OCI-LY1 (cell line): ENCODE results near the gene PRSS33.
A peak's percentile ranks its signal among the peaks of the same experiment; 100 is the strongest.

ENCODE experiments used
- H2AFZ ChIP-seq: fragments of 200-600 bp; sonication (generic), shearing (Covaris generic); 2 replicates; pipeline ENCODE4 v1.6.0; 2014; ENCODE audit warnings: antibody characterized with exemption, mild to moderate bottlenecking, low read length
- H3F3A ChIP-seq: fragments of 200-600 bp; sonication (generic), shearing (Covaris generic); 2 replicates; pipeline ENCODE4 v1.6.0; 2014; ENCODE audit warnings: mild to moderate bottlenecking, antibody characterized with exemption, low read length, moderate library complexity; ENCODE audit not compliant: insufficient read depth
- H3K27ac ChIP-seq: fragments of 200-600 bp; sonication (generic); 2 replicates; pipeline ENCODE4 v1.5.1; 2014; ENCODE audit warnings: low read length, mixed run types, mild to moderate bottlenecking, low read depth; ENCODE audit not compliant: poor library complexity, severe bottlenecking
- H3K27me3 ChIP-seq: fragments of 200-600 bp; sonication (generic); 2 replicates; pipeline ENCODE4 v1.6.0; 2014; ENCODE audit warnings: antibody characterized with exemption, mild to moderate bottlenecking, low read length, moderate library complexity; ENCODE audit not compliant: insufficient read depth
- H3K36me3 ChIP-seq: fragments of 200-600 bp; sonication (generic); 2 replicates; pipeline ENCODE4 v1.6.1; 2014; ENCODE audit warnings: mild to moderate bottlenecking, antibody characterized with exemption, low read length, moderate library complexity, mixed read lengths; ENCODE audit not compliant: insufficient read depth
- H3K4me1 ChIP-seq: fragments of 200-600 bp; sonication (generic); 2 replicates; pipeline ENCODE4 v1.5.1; 2014; ENCODE audit warnings: mild to moderate bottlenecking, low read length, moderate library complexity; ENCODE audit not compliant: insufficient read depth, severe bottlenecking
- H3K4me2 ChIP-seq: fragments of 200-600 bp; sonication (generic), shearing (Covaris generic); 2 replicates; pipeline ENCODE4 v1.6.1; 2014; ENCODE audit warnings: low read length
- H3K4me3 ChIP-seq: fragments of 200-600 bp; sonication (generic); 2 replicates; pipeline ENCODE4 v1.5.1; 2014; ENCODE audit warnings: low read length, low read depth, mild to moderate bottlenecking, mixed read lengths; ENCODE audit not compliant: poor library complexity, severe bottlenecking
- H3K79me2 ChIP-seq: fragments of 200-600 bp; shearing (Covaris generic); 2 replicates; pipeline ENCODE4 v1.6.1; 2016; ENCODE audit warnings: mixed run types, low read length, mixed read lengths; ENCODE audit not compliant: insufficient read depth
- H3K9ac ChIP-seq: fragments of 200-600 bp; sonication (generic), shearing (Covaris generic); 2 replicates; pipeline ENCODE4 v1.6.1; 2014; ENCODE audit warnings: mild to moderate bottlenecking, low read length, mixed read lengths
- H3K9me2 ChIP-seq: fragments of 200-600 bp; sonication (generic), shearing (Covaris generic); 2 replicates; pipeline ENCODE4 v1.6.1; 2014; ENCODE audit warnings: low read depth, mild to moderate bottlenecking, low read length, mixed read lengths
- H3K9me3 ChIP-seq: fragments of 200-600 bp; shearing (Covaris generic); 2 replicates; pipeline ENCODE4 v1.6.1; 2014; ENCODE audit warnings: low read length, mixed read lengths
- H4K20me1 ChIP-seq: fragments of 200-600 bp; sonication (generic), shearing (Covaris generic); 2 replicates; pipeline ENCODE4 v1.6.0; 2016; ENCODE audit warnings: mild to moderate bottlenecking, low read length; ENCODE audit not compliant: insufficient read depth
- CTCF ChIP-seq: fragments of 200-600 bp; sonication (generic), shearing (Covaris generic); IDR thresholded peaks from 2 replicates; pipeline ENCODE4 v1.5.1; 2017; ENCODE audit warnings: mild to moderate bottlenecking, antibody characterized with exemption, low read length, moderate library complexity, mixed read lengths
- EZH2 ChIP-seq: fragments of 200-600 bp; sonication (generic), shearing (Covaris generic); IDR thresholded peaks from 2 replicates; pipeline ENCODE4 v1.8.0; 2017; ENCODE audit warnings: borderline replicate concordance, mixed run types, mild to moderate bottlenecking, antibody characterized with exemption, low read length, moderate library complexity, mixed read lengths

Gene PRSS33

GRCh38 chr16:2766430-2767139 is 20.8 kb downstream of the PRSS33 start:
- Histone ChIP-seq H3K36me3 (peaks cover 100% of the 10 kb centered on the region), H3K4me3 (no peak overlapping the region), H3K79me2 (no peaks in the 10 kb centered on the region), H2AFZ (no peak overlapping the region), H4K20me1 (no peaks in the 10 kb centered on the region), H3K4me1 (no peaks in the 10 kb centered on the region), H3K27me3 (no peaks in the 10 kb centered on the region), H3K4me2 (no peak overlapping the region), H3K9ac (no peak overlapping the region), H3F3A (no peaks in the 10 kb centered on the region; the same call in 1 of the 2 replicates), H3K9me2 (no peaks in the 10 kb centered on the region), H3K27ac (no peak overlapping the region), H3K9me3 (no peaks in the 10 kb centered on the region)
- TF ChIP-seq CTCF (no peak), EZH2 (no peak)

- Histone ChIP-seq H4K20me1 (no peaks in the 10 kb centered on the region), H3K4me3 (no peak overlapping the region), H3K36me3 (peaks cover 100% of the 10 kb centered on the region), H3K27ac (no peak overlapping the region), H3K9me3 (no peaks in the 10 kb centered on the region), H2AFZ (no peak overlapping the region), H3K9ac (no peak overlapping the region), H3K9me2 (no peaks in the 10 kb centered on the region), H3K4me2 (no peak overlapping the region), H3K4me1 (no peaks in the 10 kb centered on the region), H3F3A (no peaks in the 10 kb centered on the region; the same call in 1 of the 2 replicates), H3K27me3 (no peaks in the 10 kb centered on the region), H3K79me2 (no peaks in the 10 kb centered on the region)
- no peak for TF ChIP-seq CTCF
- no peak for TF ChIP-seq EZH2
These were observed 21.6 kb downstream of the PRSS33 start for GRCh38 chr16:2765462-2766404.

DNA sequence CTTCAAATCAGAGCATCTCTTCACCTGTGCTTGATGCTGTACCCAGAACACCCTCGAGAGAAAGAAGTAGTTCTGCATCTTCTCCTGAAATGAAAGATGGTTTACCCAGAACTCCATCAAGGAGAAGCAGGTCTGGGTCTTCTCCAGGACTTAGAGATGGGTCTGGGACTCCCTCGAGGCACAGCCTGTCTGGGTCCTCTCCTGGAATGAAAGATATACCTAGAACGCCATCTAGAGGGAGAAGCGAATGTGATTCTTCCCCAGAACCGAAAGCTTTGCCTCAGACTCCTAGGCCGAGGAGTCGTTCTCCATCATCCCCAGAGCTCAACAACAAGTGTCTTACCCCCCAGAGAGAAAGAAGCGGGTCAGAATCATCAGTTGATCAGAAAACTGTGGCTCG is 22.6 kb downstream of the PRSS33 start:
- Histone ChIP-seq H4K20me1 (no peaks in the 10 kb centered on the region), H2AFZ (no peak overlapping the region), H3K4me1 (no peaks in the 10 kb centered on the region), H3F3A (no peaks in the 10 kb centered on the region; the same call in 1 of the 2 replicates), H3K4me3 (no peak overlapping the region), H3K36me3 (peaks cover 100% of the 10 kb centered on the region), H3K4me2 (no peak overlapping the region), H3K79me2 (no peaks in the 10 kb centered on the region), H3K9me2 (no peaks in the 10 kb centered on the region), H3K27me3 (no peaks in the 10 kb centered on the region), H3K9ac (no peak overlapping the region), H3K27ac (no peak overlapping the region), H3K9me3 (no peaks in the 10 kb centered on the region)
- peak; percentile 33; the same call in 1 of the 2 replicates for TF ChIP-seq CTCF
- no peak for TF ChIP-seq EZH2
